SU-DHL-6 (cell line): ENCODE data around the gene MUC2.

Experiments used
- H2AFZ ChIP-seq: fragments of 200-600 bp; sonication (generic); 2 replicates; pipeline ENCODE4 v1.6.1; 2014; ENCODE audit warnings: low read depth, mild to moderate bottlenecking, moderate library complexity, mixed read lengths, antibody characterized with exemption, low read length; ENCODE audit not compliant: severe bottlenecking
- H3F3A ChIP-seq: fragments of 200-600 bp; shearing (Covaris generic); 2 replicates; pipeline ENCODE4 v1.6.0; 2016; ENCODE audit warnings: antibody characterized with exemption, mild to moderate bottlenecking; ENCODE audit not compliant: insufficient read depth
- H3K27ac ChIP-seq: fragments of 200-600 bp; sonication (generic); 2 replicates; pipeline ENCODE4 v1.5.1; 2016; ENCODE audit warnings: low read depth, mild to moderate bottlenecking, low read length, moderate library complexity, mixed read lengths
- H3K27me3 ChIP-seq: fragments of 200-600 bp; sonication (generic), shearing (Covaris generic); 2 replicates; pipeline ENCODE4 v1.6.0; 2014; ENCODE audit warnings: mild to moderate bottlenecking, low read length
- H3K36me3 ChIP-seq: fragments of 200-600 bp; sonication (generic); 2 replicates; pipeline ENCODE4 v1.6.1; 2014; ENCODE audit warnings: mild to moderate bottlenecking, low read length, mixed read lengths
- H3K4me2 ChIP-seq: fragments of 300-600, 200-600 bp; shearing (Covaris generic), sonication (generic); 2 replicates; pipeline ENCODE4 v1.6.0; 2014; ENCODE audit warnings: low read length, low read depth, mild to moderate bottlenecking; ENCODE audit not compliant: poor library complexity, severe bottlenecking
- H3K4me3 ChIP-seq: fragments of 200-600 bp; sonication (generic); 2 replicates; pipeline ENCODE4 v1.5.1; 2014; ENCODE audit warnings: antibody characterized with exemption, low read length, mild to moderate bottlenecking, mixed read lengths; ENCODE audit not compliant: insufficient read depth, poor library complexity, severe bottlenecking
- H3K79me2 ChIP-seq: fragments of 200-600 bp; sonication (generic); 2 replicates; pipeline ENCODE4 v1.6.1; 2014; ENCODE audit warnings: mild to moderate bottlenecking, low read length, moderate library complexity; ENCODE audit not compliant: insufficient read depth
- H3K9ac ChIP-seq: fragments of 200-600 bp; sonication (generic); 2 replicates; pipeline ENCODE4 v1.7.0; 2014; ENCODE audit warnings: mild to moderate bottlenecking, low read length
- H3K9me2 ChIP-seq: fragments of 200-600 bp; sonication (generic); replicated peaks from 2 replicates; pipeline ENCODE4 v1.6.1; 2014; ENCODE audit warnings: low read length; ENCODE audit not compliant: insufficient read depth
- H3K9me3 ChIP-seq: fragments of 200-600 bp; sonication (generic); 2 replicates; pipeline ENCODE4 v1.6.1; 2014; ENCODE audit warnings: low read length, mixed read lengths; ENCODE audit not compliant: insufficient read depth
- H4K20me1 ChIP-seq: fragments of 200-600 bp; sonication (generic); 2 replicates; pipeline ENCODE4 v1.6.1; 2014; ENCODE audit warnings: low read depth, mild to moderate bottlenecking, antibody characterized with exemption, low read length, moderate library complexity, mixed read lengths
- EZH2phosphoT487 ChIP-seq: fragments of 200-600 bp; sonication (generic), shearing (Covaris generic); conservative IDR thresholded peaks from 2 replicates; pipeline ENCODE4 v1.6.1; 2018; ENCODE audit warnings: mild to moderate bottlenecking, antibody characterized with exemption, low read length, moderate library complexity, mixed read lengths
- TF ChIP-seq, protein P1 (sequence below): fragments of 200-600 bp; sonication (generic); IDR thresholded peaks from one replicate; pipeline ENCODE4 v1.5.1; 2017; ENCODE audit warnings: antibody characterized with exemption, mild to moderate bottlenecking, low read length, moderate library complexity; ENCODE audit not compliant: insufficient read depth, poor library complexity, severe bottlenecking

MUC2 gene

DNA sequence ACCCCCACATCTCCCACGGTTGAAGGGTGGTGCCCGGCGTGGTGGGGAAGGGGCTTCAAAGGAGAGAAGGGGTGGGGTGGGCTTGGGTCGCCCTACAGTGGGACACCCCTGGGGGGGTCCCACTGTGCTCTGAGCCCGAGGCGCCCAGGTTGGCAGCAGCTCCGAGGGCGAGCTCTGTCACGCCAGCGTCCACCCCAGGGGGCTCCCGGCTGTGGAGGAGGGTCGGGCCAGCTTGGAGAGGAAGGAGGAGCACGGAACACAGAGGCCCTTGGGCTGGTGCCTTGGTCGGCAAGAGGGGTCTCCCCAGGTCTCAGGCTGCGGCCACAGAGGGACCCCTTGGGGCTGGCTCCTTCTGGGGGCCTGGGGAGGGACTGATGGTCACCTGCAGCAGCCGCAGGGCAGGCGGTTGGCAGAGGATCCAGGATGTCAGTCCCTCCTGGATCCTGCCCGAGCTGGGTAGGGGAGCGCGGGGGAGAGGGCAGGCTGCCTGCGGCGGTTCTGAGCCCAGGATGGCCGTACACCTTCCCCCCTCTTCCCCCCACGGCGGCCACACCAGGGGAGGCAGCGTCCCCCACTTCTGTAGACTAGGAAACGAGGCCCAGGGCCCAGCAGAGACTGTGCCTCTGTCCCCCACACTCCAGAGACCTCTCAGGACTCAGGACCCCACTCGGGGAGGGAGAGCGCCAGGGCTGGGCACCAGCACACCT is 38.9 kb upstream of the MUC2 start:
- Histone ChIP-seq H3K4me3 (no peak overlapping the region), H3K9me3 (no peaks in the 10 kb centered on the region), H3F3A (no peaks in the 10 kb centered on the region), H4K20me1 (no peaks in the 10 kb centered on the region), H3K4me2 (no peak overlapping the region), H3K27ac (no peak overlapping the region), H3K27me3 (no peaks in the 10 kb centered on the region), H2AFZ (no peak overlapping the region), H3K9me2 (no peaks in the 10 kb centered on the region), H3K9ac (no peak overlapping the region), H3K36me3 (no peaks in the 10 kb centered on the region), H3K79me2 (no peaks in the 10 kb centered on the region)
- no peak for TF ChIP-seq EZH2phosphoT487

DNA sequence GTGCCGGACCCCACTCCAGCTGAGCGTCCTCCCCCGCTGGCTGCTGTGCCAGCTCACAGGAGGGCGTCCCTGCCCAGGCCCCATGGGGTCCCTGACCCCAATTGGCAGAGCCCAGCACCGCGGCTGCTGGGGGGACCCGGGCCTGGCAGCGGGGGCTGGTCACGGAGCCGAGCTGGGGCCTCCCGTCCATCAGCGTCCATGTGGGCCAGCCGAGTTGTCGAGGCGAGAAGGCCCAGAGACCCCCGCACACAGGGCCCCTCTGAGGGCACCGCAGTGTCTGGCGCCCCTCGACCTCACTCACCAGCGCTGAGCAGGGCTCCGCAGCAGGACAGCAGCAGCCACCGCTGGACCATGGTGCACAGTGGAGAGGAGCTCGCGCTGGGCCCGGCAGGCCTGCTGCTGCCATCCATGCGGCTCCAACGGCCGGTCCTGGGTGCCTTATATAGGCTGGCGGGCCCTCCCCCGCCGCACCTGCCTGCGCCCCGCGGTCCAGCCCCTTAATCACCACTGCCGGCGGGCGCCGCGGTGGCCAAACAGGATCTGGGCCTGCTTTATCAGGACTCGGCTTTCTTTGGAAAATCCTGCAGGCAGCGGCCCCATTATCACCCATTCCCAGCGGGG is 38.3 kb upstream of the MUC2 start, which contains the start of gene MUC6:
MUC6 (minus strand) TSS at position 416 of the 621 bp plus-strand sequence; CDS start at position 353, 63 bp downstream.
- no peak within 1 kb of the TSS for H3K4me2 ChIP-seq
- H3K36me3 ChIP-seq, result no peaks in the 10 kb centered on the region
- H3K27ac ChIP-seq, result no peak within 1 kb of the TSS
- H3K9me2 ChIP-seq, result no peaks in the 10 kb centered on the region
- TF ChIP-seq, protein P1, sequence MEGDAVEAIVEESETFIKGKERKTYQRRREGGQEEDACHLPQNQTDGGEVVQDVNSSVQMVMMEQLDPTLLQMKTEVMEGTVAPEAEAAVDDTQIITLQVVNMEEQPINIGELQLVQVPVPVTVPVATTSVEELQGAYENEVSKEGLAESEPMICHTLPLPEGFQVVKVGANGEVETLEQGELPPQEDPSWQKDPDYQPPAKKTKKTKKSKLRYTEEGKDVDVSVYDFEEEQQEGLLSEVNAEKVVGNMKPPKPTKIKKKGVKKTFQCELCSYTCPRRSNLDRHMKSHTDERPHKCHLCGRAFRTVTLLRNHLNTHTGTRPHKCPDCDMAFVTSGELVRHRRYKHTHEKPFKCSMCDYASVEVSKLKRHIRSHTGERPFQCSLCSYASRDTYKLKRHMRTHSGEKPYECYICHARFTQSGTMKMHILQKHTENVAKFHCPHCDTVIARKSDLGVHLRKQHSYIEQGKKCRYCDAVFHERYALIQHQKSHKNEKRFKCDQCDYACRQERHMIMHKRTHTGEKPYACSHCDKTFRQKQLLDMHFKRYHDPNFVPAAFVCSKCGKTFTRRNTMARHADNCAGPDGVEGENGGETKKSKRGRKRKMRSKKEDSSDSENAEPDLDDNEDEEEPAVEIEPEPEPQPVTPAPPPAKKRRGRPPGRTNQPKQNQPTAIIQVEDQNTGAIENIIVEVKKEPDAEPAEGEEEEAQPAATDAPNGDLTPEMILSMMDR, result no peak
- TF ChIP-seq EZH2phosphoT487, result no peak
- no peak within 1 kb of the TSS for H3K4me3 ChIP-seq
- no peaks in the 10 kb centered on the region for H4K20me1 ChIP-seq
- no peak within 1 kb of the TSS for H2AFZ ChIP-seq
- no peaks in the 10 kb centered on the region for H3K79me2 ChIP-seq
- H3F3A ChIP-seq, result no peaks in the 10 kb centered on the region
- H3K9ac ChIP-seq, result no peak within 1 kb of the TSS
- no peaks in the 10 kb centered on the region for H3K27me3 ChIP-seq
- H3K9me3 ChIP-seq, result no peaks in the 10 kb centered on the region

DNA sequence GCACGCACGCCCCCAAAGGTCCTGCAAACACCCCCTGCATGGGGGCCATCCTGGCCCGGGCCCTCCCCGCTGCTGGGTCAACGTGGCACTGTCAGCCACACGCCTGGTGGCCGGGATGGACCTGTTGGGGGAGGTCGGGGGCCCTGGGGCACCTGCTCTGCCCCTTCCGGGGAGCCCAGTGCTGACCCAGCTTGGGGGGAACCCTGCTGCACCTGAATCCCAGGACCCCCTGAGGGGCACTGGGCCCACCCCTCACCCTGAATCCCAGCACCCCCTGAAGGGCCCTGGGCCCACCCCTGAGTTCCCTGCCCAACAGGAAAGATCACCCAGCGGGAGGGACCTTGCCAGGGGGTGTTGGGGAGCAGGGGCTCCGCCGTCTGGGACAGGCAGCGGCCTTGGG is 37.7 kb upstream of the MUC2 start:
- TF ChIP-seq, protein P1, result no peak
- TF ChIP-seq EZH2phosphoT487, result no peak
- no peaks in the 10 kb centered on the region for H3K9me2 ChIP-seq
- H3F3A ChIP-seq, result no peaks in the 10 kb centered on the region
- no peaks in the 10 kb centered on the region for H4K20me1 ChIP-seq
- H3K27ac ChIP-seq, result no peak overlapping the region
- H3K36me3 ChIP-seq, result no peaks in the 10 kb centered on the region
- no peak overlapping the region for H2AFZ ChIP-seq
- no peak overlapping the region for H3K4me2 ChIP-seq
- no peaks in the 10 kb centered on the region for H3K79me2 ChIP-seq
- no peaks in the 10 kb centered on the region for H3K9me3 ChIP-seq
- H3K9ac ChIP-seq, result no peak overlapping the region
- H3K27me3 ChIP-seq, result no peaks in the 10 kb centered on the region
- no peak overlapping the region for H3K4me3 ChIP-seq

DNA sequence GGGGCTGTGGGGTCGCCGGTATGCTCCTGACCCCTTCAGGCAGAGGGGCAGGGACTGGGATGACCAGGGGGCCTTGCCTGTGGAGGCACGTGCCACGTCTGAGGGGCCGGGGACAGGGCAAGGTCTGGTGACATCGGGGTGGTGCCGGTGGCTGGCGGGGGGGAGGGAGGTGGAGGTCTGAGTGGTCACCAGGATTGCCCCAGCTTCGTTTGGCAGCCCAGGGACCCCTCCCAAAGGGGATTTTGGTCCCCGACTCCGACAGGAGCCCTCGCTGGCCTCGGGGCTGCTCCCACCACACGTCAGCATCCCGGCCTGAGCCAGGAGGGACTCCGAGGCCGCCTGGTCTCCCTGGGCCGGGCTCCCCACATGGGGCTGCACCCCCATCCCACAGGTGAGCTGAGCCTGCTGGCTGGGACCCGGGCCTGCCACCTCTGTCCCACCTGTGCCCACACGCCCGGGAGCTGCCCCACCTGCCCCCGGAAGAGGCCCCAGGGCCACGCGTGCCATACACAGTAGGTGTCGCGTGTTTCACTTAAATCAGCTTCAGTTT is 37.1 kb upstream of the MUC2 start:
- no peaks in the 10 kb centered on the region for H3K9me2 ChIP-seq
- no peaks in the 10 kb centered on the region for H3K9me3 ChIP-seq
- H3K79me2 ChIP-seq, result no peaks in the 10 kb centered on the region
- H2AFZ ChIP-seq, result no peak overlapping the region
- H3F3A ChIP-seq, result no peaks in the 10 kb centered on the region
- no peaks in the 10 kb centered on the region for H3K36me3 ChIP-seq
- H3K27me3 ChIP-seq, result no peaks in the 10 kb centered on the region
- H3K4me2 ChIP-seq, result no peak overlapping the region
- TF ChIP-seq, protein P1, result no peak
- no peak for TF ChIP-seq EZH2phosphoT487
- H3K4me3 ChIP-seq, result no peak overlapping the region
- H3K27ac ChIP-seq, result no peak overlapping the region
- H4K20me1 ChIP-seq, result no peaks in the 10 kb centered on the region
- no peak overlapping the region for H3K9ac ChIP-seq
